ENCODE data around the gene STAP1.
"Not testable (repeated sequence)": the region's sequence is repeated elsewhere in the genome, so short reads cannot be mapped to it uniquely, and the experiment has no call there.

The STAP1 gene, protein sequence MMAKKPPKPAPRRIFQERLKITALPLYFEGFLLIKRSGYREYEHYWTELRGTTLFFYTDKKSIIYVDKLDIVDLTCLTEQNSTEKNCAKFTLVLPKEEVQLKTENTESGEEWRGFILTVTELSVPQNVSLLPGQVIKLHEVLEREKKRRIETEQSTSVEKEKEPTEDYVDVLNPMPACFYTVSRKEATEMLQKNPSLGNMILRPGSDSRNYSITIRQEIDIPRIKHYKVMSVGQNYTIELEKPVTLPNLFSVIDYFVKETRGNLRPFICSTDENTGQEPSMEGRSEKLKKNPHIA

DNA sequence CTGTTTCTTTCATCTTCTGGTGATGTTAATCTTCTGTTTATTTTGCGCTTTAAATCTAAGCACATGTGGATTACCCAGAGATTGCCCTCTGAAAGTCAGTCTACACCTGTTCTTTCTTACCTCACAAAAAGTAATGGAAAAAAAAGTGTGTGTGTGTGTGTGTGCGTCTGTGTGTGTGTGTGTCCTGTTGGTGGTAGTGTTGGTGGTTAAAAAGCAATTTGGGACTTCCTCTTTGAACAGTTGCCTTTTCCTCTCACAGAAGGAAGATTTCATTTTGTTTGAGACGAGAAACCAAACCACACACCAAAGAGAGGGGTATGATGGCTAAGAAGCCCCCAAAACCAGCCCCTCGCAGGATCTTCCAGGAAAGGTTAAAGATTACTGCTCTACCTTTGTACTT, at the start of gene STAP1:
STAP1 (plus strand) TSS at position 235 of the 400 bp plus-strand sequence; CDS start at position 318, 83 bp downstream.
- DNase-seq (ENCODE audit: low spot score), result no peak

- no peak for DNase-seq (ENCODE audit: low spot score)
These were observed 46.0 kb upstream of the STAP1 start for GRCh38 chr4:67512501-67512900.

- DNase-seq (ENCODE audit: low spot score), result no peak
These were observed 38.4 kb upstream of the STAP1 start for GRCh38 chr4:67520141-67520540.

- no peak for DNase-seq (ENCODE audit: low spot score)
These were observed 37.0 kb upstream of the STAP1 start for GRCh38 chr4:67521506-67521905.

DNA sequence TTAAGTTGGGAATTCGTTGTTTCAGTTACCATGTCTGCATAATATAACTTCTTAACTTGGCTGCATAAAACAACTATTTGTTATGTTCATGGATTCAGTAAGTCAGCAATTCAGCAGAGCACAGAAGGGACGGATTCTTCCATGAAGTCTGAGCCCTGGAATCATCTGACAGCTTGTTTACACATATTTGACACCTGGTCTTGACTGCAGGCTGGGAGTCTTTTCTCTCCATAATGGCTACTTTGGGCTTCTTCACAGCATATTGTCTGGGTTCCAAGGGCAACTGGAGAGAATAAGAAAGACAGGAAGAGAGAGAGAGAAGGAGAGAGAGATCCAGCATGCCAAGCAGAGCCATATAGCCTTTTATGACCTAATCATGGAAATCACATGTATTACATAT, 36.3 kb upstream of the STAP1 start:
- DNase-seq (ENCODE audit: low spot score), result no peak

- no peak for DNase-seq (ENCODE audit: low spot score)
These were observed 35.5 kb upstream of the STAP1 start for GRCh38 chr4:67522851-67523671.

DNA sequence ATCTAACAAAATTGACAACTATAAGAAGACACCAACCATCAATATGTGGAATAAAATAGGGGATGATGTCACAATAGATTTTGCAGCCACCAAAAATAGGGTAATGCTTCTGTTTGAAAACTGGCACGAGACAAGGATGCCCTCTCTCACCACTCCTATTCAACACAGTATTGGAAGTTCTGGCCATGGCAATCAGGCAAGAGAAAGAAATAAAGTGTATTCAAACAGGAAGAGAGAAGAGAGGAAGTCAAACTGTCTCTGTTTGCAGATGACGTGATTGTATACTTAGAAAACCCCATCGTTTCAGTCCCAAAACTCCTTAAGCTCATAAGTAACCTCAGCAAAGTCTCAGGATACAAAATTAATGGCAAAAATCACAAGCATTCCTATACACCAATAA, 34.4 kb upstream of the STAP1 start:
- not testable (repeated sequence) for DNase-seq (ENCODE audit: low spot score)

DNA sequence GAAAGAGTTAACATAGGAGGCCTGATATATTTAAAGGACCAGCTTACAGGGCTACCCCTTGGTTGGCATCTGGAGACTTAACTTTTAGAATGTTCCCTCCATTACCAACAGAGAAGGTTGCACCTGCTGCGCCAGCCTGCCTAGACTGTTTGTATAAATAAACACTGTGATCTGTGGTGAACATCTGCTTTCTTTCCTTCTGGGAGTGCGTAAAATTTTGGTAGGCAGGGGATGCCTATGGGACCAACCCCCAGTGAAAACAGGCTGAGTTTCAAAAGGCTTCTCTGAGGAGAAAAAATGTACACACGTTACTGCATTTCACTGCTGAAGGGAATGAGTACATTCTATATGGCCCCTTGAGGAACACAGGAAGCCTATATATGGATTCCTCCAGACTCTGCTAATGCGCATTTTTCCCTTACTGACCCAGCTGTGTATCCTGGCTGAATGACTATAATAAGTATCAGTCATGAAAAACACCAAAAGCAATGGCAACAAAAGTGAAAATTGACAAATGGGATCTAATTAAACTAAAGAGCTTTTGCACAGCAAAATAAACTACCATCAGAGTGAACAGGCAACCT, 27.1 kb upstream of the STAP1 start:
- no peak for DNase-seq (ENCODE audit: low spot score)

GRCh38 chr4:67532397-67532796, 26.1 kb upstream of the STAP1 start:
- not testable (repeated sequence) for DNase-seq (ENCODE audit: low spot score)

GRCh38 chr4:67533112-67533511, 25.4 kb upstream of the STAP1 start:
- DNase-seq (ENCODE audit: low spot score), result no peak

- DNase-seq (ENCODE audit: low spot score), result no peak
These were observed 23.2 kb upstream of the STAP1 start for GRCh38 chr4:67535280-67535840.

GRCh38 chr4:67539830-67540229, 18.7 kb upstream of the STAP1 start:
- DNase-seq (ENCODE audit: low spot score), result no peak

GRCh38 chr4:67542076-67542475, 16.5 kb upstream of the STAP1 start:
- no peak for DNase-seq (ENCODE audit: low spot score)

DNA sequence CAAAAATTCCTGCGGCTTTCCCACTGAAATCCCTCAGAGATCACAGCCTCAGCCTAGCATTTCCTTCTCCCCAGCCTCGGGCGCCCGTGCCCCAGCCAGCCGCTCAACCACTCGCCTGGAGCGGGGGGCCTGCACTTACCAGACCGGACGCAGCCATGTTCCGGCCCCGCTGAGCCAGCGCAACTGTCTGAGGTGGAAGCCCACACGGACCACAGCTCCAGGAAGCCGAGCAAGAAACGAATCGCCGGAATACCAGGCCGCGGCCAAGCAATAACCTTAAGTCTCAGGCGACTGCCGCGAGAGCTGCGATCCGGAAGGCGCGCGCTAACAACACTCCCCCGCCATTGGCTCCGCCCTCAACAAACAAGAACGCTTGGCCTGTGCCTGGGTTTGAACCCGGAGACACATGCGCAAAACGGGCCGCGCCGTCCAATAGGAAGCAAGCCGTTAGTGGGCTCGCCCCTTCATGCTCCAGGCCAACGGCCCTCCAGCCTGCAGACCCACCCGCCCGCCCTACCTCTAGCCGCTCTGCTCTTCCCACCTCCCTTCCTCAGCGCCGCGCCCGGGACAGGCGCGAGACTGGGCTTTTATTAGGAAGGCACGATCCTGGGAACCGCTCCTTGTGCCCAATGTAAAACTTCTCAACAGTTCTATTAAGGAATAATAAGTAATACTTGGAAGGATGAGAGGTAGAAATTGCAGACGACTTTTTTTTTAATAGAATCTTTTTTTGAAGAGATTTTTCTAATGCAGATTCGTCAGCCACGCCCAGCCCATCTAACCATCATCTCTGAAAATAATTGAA, 13.1 kb upstream of the STAP1 start, which contains the start of gene CENPC:
CENPC (minus strand) TSS at position 305 of the 805 bp plus-strand sequence; CDS start at position 157, 148 bp downstream.
- peak; percentile 95 for DNase-seq (ENCODE audit: low spot score)

- DNase-seq (ENCODE audit: low spot score), result no peak
These were observed 12.5 kb upstream of the STAP1 start for GRCh38 chr4:67546004-67546356.

GRCh38 chr4:67546971-67547370, 11.6 kb upstream of the STAP1 start:
- no peak for DNase-seq (ENCODE audit: low spot score)

GRCh38 chr4:67549123-67549522, 9.4 kb upstream of the STAP1 start:
- DNase-seq (ENCODE audit: low spot score), result no peak

GRCh38 chr4:67550451-67550850, 8.1 kb upstream of the STAP1 start:
- no peak for DNase-seq (ENCODE audit: low spot score)

GRCh38 chr4:67550857-67551256, 7.7 kb upstream of the STAP1 start:
- DNase-seq (ENCODE audit: low spot score), result no peak

- DNase-seq (ENCODE audit: low spot score), result not testable (repeated sequence)
These were observed 6.3 kb upstream of the STAP1 start for GRCh38 chr4:67552146-67552792.

GRCh38 chr4:67554096-67554495, 4.4 kb upstream of the STAP1 start:
- no peak for DNase-seq (ENCODE audit: low spot score)

Data from left forelimb (tissue), 1 donor.